Small intestine (tissue), 7 donors: ENCODE results near the gene TMEM44. TPM values are rescaled to one million over a fixed set of nuclear protein-coding genes. Genes with fewer than 3 reads are reported as not detected.

Experiments used
- DNase-seq, 2 donors: peaks; one replicate each; pipeline versions ENCODE4 v3.0.0 to v3.0.0-alpha.2; 2013
- FAIRE-seq: peaks from 2 replicates; lab custom pipeline; 2012; peaks lifted over from hg19 to GRCh38; lab: Jason Lieb, UNC
- H3K27ac ChIP-seq, 3 donors: one replicate each; pipeline ENCODE4 v1.5.1; 2013; ENCODE audit warnings: low read length in 2 of 3, mild to moderate bottlenecking in 2 of 3, control low read depth in 1 of 3, inconsistent platforms in 1 of 3, low read depth in 1 of 3, moderate library complexity in 1 of 3
- H3K27me3 ChIP-seq, 3 donors: one replicate each; pipeline ENCODE4 v1.6.1; 2013; ENCODE audit warnings: low read length in 3 of 3, inconsistent platforms in 1 of 3; ENCODE audit not compliant: control insufficient read depth in 3 of 3, insufficient read depth in 3 of 3
- H3K36me3 ChIP-seq, 3 donors: one replicate each; pipeline ENCODE4 v1.6.1; 2013; ENCODE audit warnings: low read length in 3 of 3, inconsistent platforms in 1 of 3, low read depth in 1 of 3, mild to moderate bottlenecking in 1 of 3, moderate library complexity in 1 of 3; ENCODE audit not compliant: control insufficient read depth in 3 of 3, insufficient read depth in 2 of 3
- H3K4me1 ChIP-seq, 3 donors: one replicate each; pipeline ENCODE4 v1.6.1; 2013; ENCODE audit warnings: low read length in 2 of 3, inconsistent platforms in 1 of 3, low read depth in 1 of 3, mild to moderate bottlenecking in 1 of 3, moderate library complexity in 1 of 3; ENCODE audit not compliant: control insufficient read depth in 3 of 3, insufficient read depth in 2 of 3
- H3K4me3 ChIP-seq, 3 donors: one replicate each; pipeline ENCODE4 v1.5.1; 2013; ENCODE audit warnings: low read length in 3 of 3, control low read depth in 1 of 3, inconsistent platforms in 1 of 3, low read depth in 1 of 3, mild to moderate bottlenecking in 1 of 3, moderate library complexity in 1 of 3
- H3K9me3 ChIP-seq, 2 donors: one replicate each; pipeline ENCODE4 v1.6.1; 2013; ENCODE audit warnings: low read depth in 1 of 2, low read length in 1 of 2; ENCODE audit not compliant: control insufficient read depth in 2 of 2, insufficient read depth in 1 of 2
- WGBS, 3 donors: extraction: QIAGEN DNeasy Blood & Tissue Kit; methylation state at CpG; one replicate each; pipeline ENCODE4 v1.1.7; 2013; 5-methylcytosine and 5-hydroxymethylcytosine counted together
- polyA plus RNA-seq, 4 donors: library from polyadenylated mRNA; stranded (reverse) in 3 of 4; unstranded in 1 of 4; fragments of 200-250 nt in 3 of 4; fragments of 120-200 nt in 1 of 4; gene quantifications; one replicate each; pipeline versions ENCODE4 v1.2.1 to v1.2.3, GENCODE V29; 2013
- donor health status: healthy with polysubstance abuse.
- donor health status: control.
- donor health status: control.
- donor health status: Bipolar disorder and iron deficiency.
- donor health status: healthy.

Gene TMEM44
- polyA plus RNA-seq, 4 donors: 2.7 to 17.7 (median 7.9) TPM

GRCh38 chr3:194579091-194579606, 54.1 kb downstream of the TMEM44 start:
- Histone ChIP-seq H3K36me3 (no peaks in the 10 kb centered on the region), H3K9me3 (no peaks in the 10 kb centered on the region), H3K4me3 (no peak overlapping the region), H3K27me3 (no peaks in the 10 kb centered on the region), H3K4me1 (peaks cover 0 to 14% (median 4%) of the 10 kb centered on the region in 3 donors), H3K27ac (peak overlapping the region in 1 of 3 donors; percentile 47)
- 33 to 60% (median 34%) methylated on average over 8 of the region's 8 CpGs for WGBS, 3 donors
- no peak for FAIRE-seq
- DNase-seq: peak in 1 of 2 donors; percentile 36

GRCh38 chr3:194577986-194578905, 55.0 kb downstream of the TMEM44 start:
- no peaks in the 10 kb centered on the region for H3K9me3 ChIP-seq
- H3K27me3 ChIP-seq: peaks cover 0 to 5% (median 1%) of the 10 kb centered on the region in 3 donors
- DNase-seq (peak; percentile 13 to 54), FAIRE-seq (no peak)
- WGBS, 3 donors: 45 to 51% (median 45%) methylated on average over 9 of the region's 9 CpGs
- no peaks in the 10 kb centered on the region for H3K36me3 ChIP-seq
- peak overlapping the region in 1 of 3 donors; percentile 27 for H3K27ac ChIP-seq
- peaks cover 0 to 11% (median 4%) of the 10 kb centered on the region in 3 donors for H3K4me1 ChIP-seq
- H3K4me3 ChIP-seq: no peak overlapping the region

- no peaks in the 10 kb centered on the region for H3K9me3 ChIP-seq
- peaks cover 0 to 14% (median 4%) of the 10 kb centered on the region in 3 donors for H3K27me3 ChIP-seq
- H3K36me3 ChIP-seq: no peaks in the 10 kb centered on the region
- FAIRE-seq (no peak), DNase-seq (no peak)
- WGBS, 3 donors: 88 to 93% (median 88%) methylated on average over 9 of the region's 9 CpGs
- peaks cover 0 to 18% (median 4%) of the 10 kb centered on the region in 3 donors for H3K4me1 ChIP-seq
- H3K4me3 ChIP-seq: no peak overlapping the region
- H3K27ac ChIP-seq: no peak overlapping the region
Measured at GRCh38 chr3:194575484-194576210, 57.6 kb downstream of the TMEM44 start.

GRCh38 chr3:194574639-194575483, 58.4 kb downstream of the TMEM44 start:
- FAIRE-seq (no peak), DNase-seq (no peak)
- WGBS, 3 donors: 69 to 71% (median 70%) methylated on average over 15 of the region's 15 CpGs
- Histone ChIP-seq H3K9me3 (no peaks in the 10 kb centered on the region), H3K27ac (no peak overlapping the region), H3K36me3 (no peaks in the 10 kb centered on the region), H3K4me3 (no peak overlapping the region), H3K27me3 (peaks cover 0 to 14% (median 4%) of the 10 kb centered on the region in 3 donors), H3K4me1 (peaks cover 0 to 18% (median 4%) of the 10 kb centered on the region in 3 donors)

GRCh38 chr3:194573680-194574437, 59.4 kb downstream of the TMEM44 start:
- H3K9me3 ChIP-seq: no peaks in the 10 kb centered on the region
- no peak for FAIRE-seq

GRCh38 chr3:194572944-194573491, 60.2 kb downstream of the TMEM44 start:
- Histone ChIP-seq H3K4me3 (no peak overlapping the region), H3K27me3 (peaks cover 0 to 14% (median 4%) of the 10 kb centered on the region in 3 donors), H3K36me3 (no peaks in the 10 kb centered on the region), H3K9me3 (no peaks in the 10 kb centered on the region), H3K4me1 (peaks cover 0 to 7% (median 0%) of the 10 kb centered on the region in 3 donors), H3K27ac (no peak overlapping the region)
- FAIRE-seq: no peak
- WGBS, 3 donors: 82 to 90% (median 88%) methylated on average over 16 of the region's 16 CpGs
- no peak for DNase-seq

More at GRCh38 chr3:194573680-194574437, 59.4 kb downstream of the TMEM44 start:
- 49 to 61% (median 55%) methylated on average over 10 of the region's 10 CpGs for WGBS, 3 donors
- H3K4me1 ChIP-seq: peaks cover 0 to 11% (median 4%) of the 10 kb centered on the region in 3 donors
- peak; percentile 49 to 55 for DNase-seq
- no peak overlapping the region for H3K27ac ChIP-seq
- H3K36me3 ChIP-seq: no peaks in the 10 kb centered on the region
- peaks cover 0 to 14% (median 4%) of the 10 kb centered on the region in 3 donors for H3K27me3 ChIP-seq
- no peak overlapping the region for H3K4me3 ChIP-seq

GRCh38 chr3:194572143-194572789, 61.0 kb downstream of the TMEM44 start:
- H3K9me3 ChIP-seq: peaks cover 0 to 2% of the 10 kb centered on the region in 2 donors
- DNase-seq (peak in 1 of 2 donors; percentile 71), FAIRE-seq (no peak)
- H3K27ac ChIP-seq: peak overlapping the region in 1 of 3 donors; percentile 72
- H3K4me1 ChIP-seq: peaks cover 0 to 7% (median 0%) of the 10 kb centered on the region in 3 donors
- 41 to 47% (median 46%) methylated on average over 18 of the region's 18 CpGs for WGBS, 3 donors
- H3K4me3 ChIP-seq: no peak overlapping the region
- no peaks in the 10 kb centered on the region for H3K36me3 ChIP-seq
- H3K27me3 ChIP-seq: peaks cover 0 to 14% (median 4%) of the 10 kb centered on the region in 3 donors
